Transverse colon (tissue), 4 donors: ENCODE results near the gene FIBIN. TPM values are rescaled to one million over a fixed set of nuclear protein-coding genes. Genes with fewer than 3 reads are reported as not detected.
A peak's percentile ranks its signal among the peaks of the same experiment; 100 is the strongest.

Experiments
- DNase-seq: peaks from one replicate; pipeline ENCODE4 v3.0.0-alpha.2; 2019
- H3K27ac ChIP-seq, 4 donors: fragments of 200-600 bp; sonication (generic); 2 replicates each; pipeline ENCODE4 v1.5.1; 2016 to 2018; ENCODE audit warnings: inconsistent platforms in 4 of 4
- H3K27me3 ChIP-seq: fragments of 200-600 bp; sonication (generic); 2 replicates; pipeline ENCODE4 v1.5.1; 2017; ENCODE audit warnings: inconsistent platforms
- H3K36me3 ChIP-seq, 4 donors: fragments of 200-600 bp; sonication (generic); 2 replicates each; pipeline ENCODE4 v1.5.1; 2017 to 2019; ENCODE audit warnings: inconsistent platforms in 4 of 4
- H3K4me1 ChIP-seq, 4 donors: fragments of 200-600 bp; sonication (generic); 2 replicates each; pipeline ENCODE4 v1.5.1; 2017 to 2020; ENCODE audit warnings: inconsistent platforms in 4 of 4
- H3K4me3 ChIP-seq, 4 donors: fragments of 200-600 bp; sonication (generic); 1 replicate in 1 of 4; 2 replicates in 3 of 4; pipeline versions ENCODE4 v1.5.1 to v1.6.1; 2017 to 2019; ENCODE audit warnings: inconsistent platforms in 4 of 4
- H3K9me3 ChIP-seq, 2 donors: fragments of 200-600 bp; sonication (generic); 2 replicates each; pipeline ENCODE4 v1.5.1; 2017 to 2019; ENCODE audit warnings: inconsistent platforms in 2 of 2
- EP300 ChIP-seq: sonication (generic); formaldehyde crosslinking; IDR thresholded peaks from one replicate; pipeline ENCODE4 v1.6.1; 2017; ENCODE audit warnings: antibody characterized with exemption, low read depth
- POLR2A ChIP-seq: fragments of 450-650 bp; IDR thresholded peaks from one replicate; pipeline ENCODE4 v1.6.1; 2016; ENCODE audit warnings: antibody characterized with exemption, mild to moderate bottlenecking, moderate library complexity
- POLR2AphosphoS5 ChIP-seq, 3 donors: sonication (generic); formaldehyde crosslinking; IDR thresholded peaks; one replicate each; pipeline ENCODE4 v1.6.1; 2016; ENCODE audit warnings: antibody characterized with exemption in 3 of 3
- WGBS, 2 donors: methylation state at CpG; one replicate each; pipeline ENCODE4 v1.1.5; 2018; ENCODE audit warnings: low coverage in 1 of 2; 5-methylcytosine and 5-hydroxymethylcytosine counted together
- in situ Hi-C, 4 donors: fragments of 200-750 bp; cut with MboI; loops; one replicate each; pipeline versions ENCODE4 v1.15.0 to v1.15.1; 2017; ENCODE audit warnings: low sequenced_read_pairs in 3 of 4, low pct_ligation_motif_present in 1 of 4, low pct_unique_long_range_greater_than_20kb in 1 of 4
- intact Hi-C: fragments of 100-400 bp; cut with DNase I; formaldehyde crosslinking; loops from one replicate; pipeline ENCODE4 v1.15.1; 2023; ENCODE audit warnings: low total_unique reads
- total RNA-seq, 4 donors: library from RNA; depleted of rRNA; stranded (reverse); fragments of >200 nt; gene quantifications; one replicate each; pipeline ENCODE4 v1.1.0, GENCODE V29; 2016
- TF ChIP-seq, protein P1 (sequence below), 5 experiments: fragments of 200-600 bp in 3 of 5; fragments of 450-650 bp in 2 of 5; sonication (generic) in 3 of 5; IDR thresholded peaks; 1 replicate in 2 of 5; 2 replicates in 3 of 5; pipeline ENCODE4 v1.5.1; 2016 to 2017; ENCODE audit warnings: antibody characterized with exemption in 5 of 5, inconsistent platforms in 3 of 5, mild to moderate bottlenecking in 2 of 5, moderate library complexity in 1 of 5

Gene FIBIN
- total RNA-seq, result 10 to 100 TPM in 1 of 4 donors, 1 to 10 TPM in 2, under 1 TPM in 1; 0.60 to 15.2 (median 4.4) TPM

DNA sequence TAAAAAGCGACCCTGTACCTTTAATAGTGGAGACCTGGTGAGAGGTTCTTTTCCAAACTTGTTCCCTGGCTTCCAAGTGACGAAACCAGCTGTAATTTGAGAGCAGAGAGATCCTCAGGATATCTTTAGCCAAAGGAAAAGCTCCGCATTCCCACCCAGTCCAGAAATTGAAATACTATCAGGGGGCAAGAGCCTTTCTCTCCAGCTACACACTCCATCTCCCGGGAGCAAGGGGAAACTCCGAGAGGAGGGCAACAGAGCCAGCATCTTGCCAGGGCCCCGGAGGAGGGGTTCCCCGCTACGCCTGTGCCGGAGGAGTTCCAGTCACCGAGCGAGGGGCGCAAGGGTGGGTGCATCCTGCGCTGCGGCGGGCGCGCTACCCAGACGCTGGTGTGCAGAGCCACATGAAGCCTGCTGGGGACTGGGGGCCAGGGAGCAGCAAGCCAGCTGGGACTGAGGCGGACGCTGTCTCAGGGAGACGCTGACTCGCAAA is at the start of gene FIBIN:
Gene FIBIN, plus strand, starts transcription at position 148 of the 493 bp plus-strand sequence. CDS start 415 bp downstream, outside the sequence.
- in situ Hi-C loops, result no loop called here
- peak; percentile 28 to 66 (median 38) for TF ChIP-seq POLR2AphosphoS5 (IDR thresholded peaks at IDR 0.05)
- TF ChIP-seq POLR2A, result peak; percentile 19
- no peak for TF ChIP-seq EP300
- TF ChIP-seq, protein P1, sequence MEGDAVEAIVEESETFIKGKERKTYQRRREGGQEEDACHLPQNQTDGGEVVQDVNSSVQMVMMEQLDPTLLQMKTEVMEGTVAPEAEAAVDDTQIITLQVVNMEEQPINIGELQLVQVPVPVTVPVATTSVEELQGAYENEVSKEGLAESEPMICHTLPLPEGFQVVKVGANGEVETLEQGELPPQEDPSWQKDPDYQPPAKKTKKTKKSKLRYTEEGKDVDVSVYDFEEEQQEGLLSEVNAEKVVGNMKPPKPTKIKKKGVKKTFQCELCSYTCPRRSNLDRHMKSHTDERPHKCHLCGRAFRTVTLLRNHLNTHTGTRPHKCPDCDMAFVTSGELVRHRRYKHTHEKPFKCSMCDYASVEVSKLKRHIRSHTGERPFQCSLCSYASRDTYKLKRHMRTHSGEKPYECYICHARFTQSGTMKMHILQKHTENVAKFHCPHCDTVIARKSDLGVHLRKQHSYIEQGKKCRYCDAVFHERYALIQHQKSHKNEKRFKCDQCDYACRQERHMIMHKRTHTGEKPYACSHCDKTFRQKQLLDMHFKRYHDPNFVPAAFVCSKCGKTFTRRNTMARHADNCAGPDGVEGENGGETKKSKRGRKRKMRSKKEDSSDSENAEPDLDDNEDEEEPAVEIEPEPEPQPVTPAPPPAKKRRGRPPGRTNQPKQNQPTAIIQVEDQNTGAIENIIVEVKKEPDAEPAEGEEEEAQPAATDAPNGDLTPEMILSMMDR (IDR thresholded peaks at IDR 0.05), result no peak

DNA sequence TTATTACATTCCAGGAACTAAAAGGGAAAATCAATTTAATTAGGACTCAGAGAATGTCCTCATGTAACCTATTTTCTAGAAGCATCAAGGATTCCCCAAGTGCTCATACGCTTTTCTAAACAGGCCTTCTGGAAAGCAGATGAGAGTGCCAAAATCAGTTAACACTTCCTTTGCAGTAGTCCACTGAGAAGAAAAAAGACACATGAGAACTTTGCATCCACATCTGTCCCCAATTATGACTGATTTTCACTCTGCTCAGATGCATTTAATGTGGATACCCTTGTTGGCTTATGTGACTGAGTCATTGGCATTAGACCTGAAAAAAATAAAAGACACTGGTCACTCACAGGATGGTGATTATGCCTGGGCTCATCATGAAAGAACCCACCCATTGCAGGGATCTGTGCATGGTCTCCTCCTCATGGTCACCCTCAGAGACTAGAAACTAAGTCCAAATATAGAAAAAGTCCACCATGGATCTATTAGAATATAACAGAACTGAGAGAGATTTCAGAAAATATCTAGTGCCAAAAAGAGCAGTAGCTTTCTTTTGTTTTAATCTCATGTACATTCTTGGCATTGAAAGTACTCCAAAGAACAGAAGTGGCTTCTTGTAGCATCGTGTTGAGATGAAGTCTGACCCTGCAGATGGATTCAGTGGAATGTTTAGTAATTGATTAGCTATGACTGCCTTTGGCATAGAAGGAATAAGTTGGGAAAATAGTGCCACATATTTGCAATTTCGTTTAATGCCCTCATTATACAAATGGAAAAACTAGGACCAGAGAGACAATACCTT is 48.8 kb upstream of the FIBIN start:
- WGBS, 2 donors, result 36 to 39% methylated on average over 3 of the region's 3 CpGs
- DNase-seq, result no peak
- Histone ChIP-seq H3K9me3 (no peaks in the 10 kb centered on the region), H3K27ac (no peak overlapping the region), H3K4me3 (no peak overlapping the region), H3K4me1 (peaks cover 0 to 16% (median 2%) of the 10 kb centered on the region in 4 donors), H3K27me3 (no peaks in the 10 kb centered on the region), H3K36me3 (no peaks in the 10 kb centered on the region)
- in situ Hi-C loops, result no loop called here
- TF ChIP-seq, protein P1 (IDR thresholded peaks at IDR 0.05), result no peak
- no peak for TF ChIP-seq POLR2AphosphoS5 (IDR thresholded peaks at IDR 0.05)
- TF ChIP-seq EP300, result no peak
- TF ChIP-seq POLR2A, result no peak
- intact Hi-C loops, result no loop called here

More for the DNA sequence above, at the start of gene FIBIN:
- WGBS, 2 donors, result 43% methylated on average over 18 of the region's 22 CpGs; no CpG with 5 or more reads in 1 of the 2 donors
- intact Hi-C loops, result no loop called here
- no peaks in the 10 kb centered on the region for H3K36me3 ChIP-seq
- H3K4me1 ChIP-seq, result no peaks in the 10 kb centered on the region
- no peaks in the 10 kb centered on the region for H3K27me3 ChIP-seq
- peak; percentile 10 for DNase-seq
- H3K27ac ChIP-seq, result peak within 1 kb of the TSS; percentile 75 to 85 (median 82)
- H3K4me3 ChIP-seq, result peak within 1 kb of the TSS; percentile 16 to 45 (median 41)
- H3K9me3 ChIP-seq, result no peaks in the 10 kb centered on the region

DNA sequence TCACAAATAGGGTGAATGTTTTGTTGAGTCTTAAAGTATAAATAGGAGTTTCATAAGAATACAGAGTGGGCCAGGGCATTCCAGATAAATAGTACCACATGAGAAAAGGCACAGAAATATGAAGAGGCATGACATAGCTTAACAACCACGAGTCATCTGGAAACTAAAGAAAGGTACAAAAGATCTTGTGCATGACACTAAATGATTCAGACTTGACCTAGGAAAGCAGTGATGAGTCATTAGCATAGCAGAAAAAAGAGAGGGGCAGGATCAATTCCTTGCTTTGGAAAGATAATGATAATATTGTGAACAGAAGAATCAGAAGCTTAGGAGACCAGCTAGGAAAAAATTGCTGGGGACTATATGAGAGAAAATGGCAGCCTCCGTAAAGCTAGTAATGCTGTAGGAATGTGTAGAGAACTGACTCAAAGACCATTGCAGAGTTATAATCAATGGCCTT is 47.6 kb upstream of the FIBIN start:
- no peaks in the 10 kb centered on the region for H3K9me3 ChIP-seq
- no peaks in the 10 kb centered on the region for H3K36me3 ChIP-seq
- H3K27me3 ChIP-seq, result no peaks in the 10 kb centered on the region
- peak overlapping the region; percentile 52 to 69 (median 56) for H3K27ac ChIP-seq
- DNase-seq, result no peak
- TF ChIP-seq POLR2AphosphoS5 (IDR thresholded peaks at IDR 0.05) (no peak), EP300 (no peak), POLR2A (no peak)
- TF ChIP-seq, protein P1 (IDR thresholded peaks at IDR 0.05), result no peak
- no peak overlapping the region for H3K4me3 ChIP-seq
- H3K4me1 ChIP-seq, result peaks cover 0 to 17% (median 2%) of the 10 kb centered on the region in 4 donors
- intact Hi-C loops, result no loop called here
- in situ Hi-C loops, result no loop called here
- WGBS, 2 donors, result 47 to 67% methylated on average over 2 of the region's 2 CpGs

DNA sequence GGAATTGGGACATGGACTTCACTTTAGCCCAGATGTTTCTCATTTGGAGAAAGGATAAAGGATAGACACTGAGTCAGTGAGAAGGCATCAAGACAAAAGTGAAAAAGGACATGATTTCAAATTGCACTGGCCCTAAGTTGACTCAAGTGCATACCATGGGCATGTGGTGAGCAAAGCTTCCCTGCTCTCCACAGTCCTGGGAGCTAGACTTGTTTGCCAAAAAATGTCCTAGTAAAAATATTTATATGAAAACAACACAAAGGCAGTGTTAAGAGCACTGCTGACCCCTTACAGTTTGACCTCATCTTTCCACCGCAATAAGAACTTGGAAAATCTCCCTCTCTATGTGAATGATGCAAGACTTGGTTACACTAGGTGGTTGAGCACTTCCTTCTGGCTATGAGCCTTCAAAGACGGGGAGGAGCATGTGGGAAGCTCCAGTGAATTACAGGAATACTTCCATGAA is 46.5 kb upstream of the FIBIN start:
- in situ Hi-C loops, result no loop called here
- peak; percentile 25 for DNase-seq
- no peak overlapping the region for H3K4me3 ChIP-seq
- H3K36me3 ChIP-seq, result no peaks in the 10 kb centered on the region
- H3K27ac ChIP-seq, result peak overlapping the region; percentile 52 to 69 (median 56)
- no peaks in the 10 kb centered on the region for H3K9me3 ChIP-seq
- no peaks in the 10 kb centered on the region for H3K27me3 ChIP-seq
- WGBS, 2 donors, result 40 to 65% methylated on average over 2 of the region's 2 CpGs
- H3K4me1 ChIP-seq, result peaks cover 0 to 17% (median 2%) of the 10 kb centered on the region in 4 donors
- TF ChIP-seq, protein P1 (IDR thresholded peaks at IDR 0.05), result no peak
- peak; percentile 72 to 87 (median 87) for TF ChIP-seq POLR2AphosphoS5 (IDR thresholded peaks at IDR 0.05)
- intact Hi-C loops, result no loop called here
